HG03095 (cell line): ENCODE measurements around the gene RAB11FIP3.
"Not testable (repeated sequence)": the region's sequence is repeated elsewhere in the genome, so short reads cannot be mapped to it uniquely, and the experiment has no call there.

Experiments
- ATAC-seq: cut with Tn5 transposase; IDR thresholded peaks from one replicate; pipeline ENCODE4 v1.9.1; 2021; ENCODE audit warnings: moderate library complexity; ENCODE audit not compliant: unreplicated experiment

RAB11FIP3 gene, protein sequence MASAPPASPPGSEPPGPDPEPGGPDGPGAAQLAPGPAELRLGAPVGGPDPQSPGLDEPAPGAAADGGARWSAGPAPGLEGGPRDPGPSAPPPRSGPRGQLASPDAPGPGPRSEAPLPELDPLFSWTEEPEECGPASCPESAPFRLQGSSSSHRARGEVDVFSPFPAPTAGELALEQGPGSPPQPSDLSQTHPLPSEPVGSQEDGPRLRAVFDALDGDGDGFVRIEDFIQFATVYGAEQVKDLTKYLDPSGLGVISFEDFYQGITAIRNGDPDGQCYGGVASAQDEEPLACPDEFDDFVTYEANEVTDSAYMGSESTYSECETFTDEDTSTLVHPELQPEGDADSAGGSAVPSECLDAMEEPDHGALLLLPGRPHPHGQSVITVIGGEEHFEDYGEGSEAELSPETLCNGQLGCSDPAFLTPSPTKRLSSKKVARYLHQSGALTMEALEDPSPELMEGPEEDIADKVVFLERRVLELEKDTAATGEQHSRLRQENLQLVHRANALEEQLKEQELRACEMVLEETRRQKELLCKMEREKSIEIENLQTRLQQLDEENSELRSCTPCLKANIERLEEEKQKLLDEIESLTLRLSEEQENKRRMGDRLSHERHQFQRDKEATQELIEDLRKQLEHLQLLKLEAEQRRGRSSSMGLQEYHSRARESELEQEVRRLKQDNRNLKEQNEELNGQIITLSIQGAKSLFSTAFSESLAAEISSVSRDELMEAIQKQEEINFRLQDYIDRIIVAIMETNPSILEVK

DNA sequence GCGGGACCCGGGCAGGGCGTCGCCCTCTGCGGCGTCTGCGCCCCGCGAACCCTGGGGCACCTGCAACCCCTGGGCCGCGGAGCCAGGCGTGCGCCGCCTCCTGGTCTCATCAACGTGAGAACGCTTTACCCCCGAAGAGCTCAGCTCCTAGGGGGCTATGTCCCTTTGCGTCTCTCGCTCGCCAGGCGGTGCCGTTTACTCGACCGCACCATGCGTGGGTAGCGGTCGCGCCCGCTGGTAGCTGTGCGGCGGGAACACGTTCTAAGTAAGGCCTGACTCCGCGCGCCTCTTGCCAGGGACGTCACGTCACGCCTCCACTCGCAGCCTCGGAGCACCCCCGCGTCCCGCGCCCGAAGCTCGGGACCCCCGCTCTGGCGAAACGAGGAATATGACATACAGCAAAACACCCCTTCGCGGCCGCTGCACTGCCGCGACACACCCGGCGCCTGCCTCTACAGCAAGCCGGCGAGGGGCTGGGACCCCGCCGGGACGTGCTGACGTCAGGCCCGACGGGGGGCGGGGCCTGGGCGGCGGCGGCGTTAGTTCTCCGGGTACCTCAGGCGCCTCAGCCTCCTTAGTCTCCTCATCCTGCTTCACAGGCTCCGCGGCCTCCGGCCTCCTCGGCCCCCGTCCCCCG, at the start of gene RAB11FIP3:
Gene RAB11FIP3, plus strand, starts transcription at position 568 of the 637 bp plus-strand sequence. CDS start 358 bp downstream, outside the sequence.
- peak; percentile 79 for ATAC-seq

DNA sequence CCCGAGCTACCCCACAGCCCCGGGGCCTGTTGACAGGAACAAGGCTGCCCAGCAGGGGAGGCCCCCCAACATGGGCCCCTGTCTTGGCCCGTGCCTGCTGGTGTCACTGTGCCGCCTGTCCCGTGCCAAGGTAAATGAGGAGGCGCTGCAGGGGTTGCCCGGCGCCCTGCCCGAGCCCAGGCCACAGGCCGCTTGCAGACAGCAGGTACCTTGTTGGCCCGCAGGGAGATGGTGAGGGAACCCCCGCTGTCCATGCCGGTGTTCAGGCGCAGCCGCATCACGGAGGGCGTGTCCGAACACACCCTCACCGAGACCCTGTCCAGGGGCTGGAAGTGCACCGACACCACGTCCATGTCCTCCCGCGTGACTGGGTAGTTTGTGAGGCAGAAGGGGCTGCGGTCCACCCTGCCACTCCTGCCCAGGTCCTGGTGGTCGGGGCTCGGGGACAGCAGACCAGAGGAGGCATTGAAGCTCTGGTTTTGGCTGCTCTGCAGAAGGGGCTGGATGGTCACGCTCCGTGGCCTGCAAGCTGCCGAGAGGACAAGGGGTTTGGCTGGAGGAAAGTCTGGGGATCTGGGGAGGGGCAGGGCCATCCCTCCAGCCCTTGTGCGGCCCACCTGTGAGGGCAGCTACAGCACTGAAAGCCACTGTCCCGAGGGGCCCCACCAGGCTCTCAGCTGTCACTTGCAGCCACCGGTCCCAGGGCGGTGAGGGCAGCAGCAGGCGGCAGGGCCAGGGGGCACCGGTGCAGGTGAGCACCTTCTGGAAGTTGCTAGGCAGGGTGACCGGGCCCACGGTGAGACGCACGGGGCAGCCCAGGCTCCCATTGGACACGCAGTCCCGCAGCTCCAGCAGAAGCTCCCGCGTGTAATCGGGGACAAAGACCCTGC, 49.3 kb upstream of the RAB11FIP3 start:
- no peak for ATAC-seq

DNA sequence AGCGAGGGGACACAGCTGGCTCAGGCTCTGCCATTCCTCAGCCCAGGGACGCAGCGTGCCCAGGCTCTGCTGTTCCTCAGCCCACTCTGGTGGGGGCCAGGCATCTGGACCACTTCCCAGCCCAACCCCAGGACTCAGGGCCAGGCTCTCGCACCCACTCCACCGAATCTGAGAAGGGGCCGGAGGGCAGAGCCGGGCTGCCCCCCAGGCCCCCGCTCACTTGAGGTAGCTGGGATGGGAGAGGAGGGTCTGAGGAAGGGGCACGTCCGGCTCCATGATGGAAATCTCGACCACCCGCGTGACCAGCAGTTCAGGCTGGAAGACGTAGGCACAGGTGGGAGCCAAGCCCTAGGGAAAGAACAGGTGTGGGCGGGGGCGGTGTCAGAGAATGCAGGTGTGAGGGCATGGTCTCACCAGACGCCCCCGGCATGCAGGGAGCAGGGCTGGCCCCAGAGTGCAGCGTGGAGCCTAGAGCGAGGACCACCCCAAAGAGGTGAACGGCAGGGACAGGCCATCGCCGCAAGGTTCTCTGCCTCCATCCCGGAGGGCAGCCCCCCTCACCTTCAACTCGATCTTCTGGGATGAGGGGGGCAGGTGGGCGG, 48.5 kb upstream of the RAB11FIP3 start:
- ATAC-seq = no peak

DNA sequence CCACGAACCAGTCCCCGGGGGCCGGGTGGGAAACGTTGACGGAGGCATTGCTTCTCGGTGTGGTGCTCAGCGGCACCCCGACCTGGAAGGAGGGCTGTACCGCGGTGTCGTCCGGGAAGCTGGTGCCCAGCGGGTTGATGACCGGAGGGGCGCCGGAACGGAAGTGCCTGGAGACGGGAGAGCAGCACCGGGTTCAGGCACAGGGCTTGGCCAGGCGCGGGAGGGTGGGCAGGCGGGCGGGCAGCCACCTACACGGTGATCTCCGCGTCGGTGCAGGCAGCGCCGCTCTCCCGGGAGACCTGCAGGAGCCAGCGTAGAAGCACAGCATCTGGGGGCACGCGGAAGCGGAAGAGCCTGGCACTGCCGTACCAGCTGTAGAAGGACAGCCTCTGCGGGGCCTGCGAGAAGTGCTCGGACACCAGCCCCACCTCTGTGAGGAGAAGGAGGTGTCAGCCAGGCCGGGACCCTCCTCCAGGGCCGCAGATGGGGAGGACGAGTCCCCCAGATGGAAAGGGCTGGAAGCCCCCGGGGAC, 48.0 kb upstream of the RAB11FIP3 start:
- ATAC-seq = no peak

DNA sequence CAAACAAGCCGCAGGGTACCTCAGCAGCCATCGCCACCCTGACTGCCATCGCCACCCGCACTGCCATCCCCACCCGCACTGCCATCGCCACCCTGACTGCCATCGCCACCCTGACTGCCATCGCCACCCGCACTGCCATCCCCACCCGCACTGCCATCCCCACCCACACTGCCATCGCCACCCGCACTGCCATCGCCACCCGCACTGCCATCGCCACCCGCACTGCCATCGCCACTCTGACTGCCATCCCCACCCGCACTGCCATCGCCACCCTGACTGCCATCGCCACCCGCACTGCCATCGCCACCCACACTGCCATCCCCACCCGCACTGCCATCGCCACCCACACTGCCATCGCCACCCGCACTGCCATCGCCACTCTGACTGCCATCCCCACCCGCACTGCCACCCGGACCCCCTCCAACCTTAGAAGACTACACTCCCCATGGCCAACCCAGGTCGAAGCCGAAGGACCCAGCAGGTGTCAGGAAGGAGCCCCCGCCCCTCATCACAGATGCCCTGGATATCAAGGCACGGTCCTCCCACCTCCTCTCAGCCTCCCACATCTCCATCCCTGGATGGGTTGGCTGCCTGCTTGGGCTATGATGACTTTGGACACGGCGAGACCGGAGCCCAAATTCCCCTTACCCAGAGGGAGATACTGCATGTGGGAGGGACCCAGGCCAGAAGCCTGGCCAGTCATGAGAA, 47.2 kb upstream of the RAB11FIP3 start:
- ATAC-seq = not testable (repeated sequence)

DNA sequence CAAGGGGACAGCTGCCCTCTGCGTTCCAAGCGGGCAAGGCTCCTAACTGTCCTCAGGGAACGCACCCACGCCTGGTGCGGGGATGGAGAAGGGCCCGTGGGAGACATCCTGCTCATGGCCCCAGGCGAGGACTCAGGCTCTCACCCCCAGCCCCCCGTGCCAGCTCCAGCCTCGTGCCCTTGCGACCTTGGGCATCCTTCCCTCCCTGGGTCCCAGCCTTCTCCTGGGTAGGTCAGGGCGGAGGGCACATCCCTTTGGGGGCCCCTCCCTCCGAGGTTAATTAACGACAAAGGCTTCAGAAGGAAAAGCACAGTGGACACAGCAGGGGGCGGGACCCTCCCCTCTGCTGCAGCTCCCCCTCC, 46.6 kb upstream of the RAB11FIP3 start:
- no peak for ATAC-seq

DNA sequence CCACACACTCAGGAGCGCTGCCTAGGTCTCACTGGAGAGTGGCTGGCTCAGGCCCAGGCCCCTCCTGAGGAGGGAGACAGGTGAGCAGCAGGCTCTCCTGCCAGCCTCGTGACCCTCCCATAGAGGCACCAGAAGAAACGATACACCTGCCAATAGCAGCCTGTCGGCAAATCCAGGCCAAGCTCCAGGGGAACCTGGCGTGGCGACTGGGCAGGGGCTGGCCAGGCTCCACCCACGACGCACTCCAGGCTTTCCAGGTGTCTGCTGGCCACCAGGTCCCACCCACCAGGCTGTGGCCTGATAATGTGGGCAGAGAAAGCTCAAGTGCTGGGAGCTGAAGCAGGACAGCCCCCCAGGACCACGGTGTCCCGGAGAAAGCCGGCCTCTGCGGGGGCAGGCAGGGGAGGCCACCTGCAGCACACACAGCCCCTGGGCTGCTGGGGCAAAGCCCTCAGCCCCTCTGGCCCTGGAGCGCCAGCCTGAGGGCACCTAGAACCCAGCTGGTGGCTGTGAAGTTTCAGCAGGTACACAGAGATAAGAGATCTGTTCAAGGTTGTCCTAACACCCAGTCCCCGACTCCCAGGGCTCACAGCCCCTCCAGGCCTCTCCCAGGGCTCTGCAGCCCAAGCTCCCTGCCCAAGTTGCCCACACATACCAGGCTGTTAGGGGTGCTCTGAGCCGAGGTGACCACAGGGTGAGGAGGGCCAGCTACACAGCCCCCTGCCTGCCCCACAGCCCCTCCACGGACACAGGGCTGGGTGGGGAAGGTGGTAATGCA, 46.1 kb upstream of the RAB11FIP3 start:
- ATAC-seq = no peak

DNA sequence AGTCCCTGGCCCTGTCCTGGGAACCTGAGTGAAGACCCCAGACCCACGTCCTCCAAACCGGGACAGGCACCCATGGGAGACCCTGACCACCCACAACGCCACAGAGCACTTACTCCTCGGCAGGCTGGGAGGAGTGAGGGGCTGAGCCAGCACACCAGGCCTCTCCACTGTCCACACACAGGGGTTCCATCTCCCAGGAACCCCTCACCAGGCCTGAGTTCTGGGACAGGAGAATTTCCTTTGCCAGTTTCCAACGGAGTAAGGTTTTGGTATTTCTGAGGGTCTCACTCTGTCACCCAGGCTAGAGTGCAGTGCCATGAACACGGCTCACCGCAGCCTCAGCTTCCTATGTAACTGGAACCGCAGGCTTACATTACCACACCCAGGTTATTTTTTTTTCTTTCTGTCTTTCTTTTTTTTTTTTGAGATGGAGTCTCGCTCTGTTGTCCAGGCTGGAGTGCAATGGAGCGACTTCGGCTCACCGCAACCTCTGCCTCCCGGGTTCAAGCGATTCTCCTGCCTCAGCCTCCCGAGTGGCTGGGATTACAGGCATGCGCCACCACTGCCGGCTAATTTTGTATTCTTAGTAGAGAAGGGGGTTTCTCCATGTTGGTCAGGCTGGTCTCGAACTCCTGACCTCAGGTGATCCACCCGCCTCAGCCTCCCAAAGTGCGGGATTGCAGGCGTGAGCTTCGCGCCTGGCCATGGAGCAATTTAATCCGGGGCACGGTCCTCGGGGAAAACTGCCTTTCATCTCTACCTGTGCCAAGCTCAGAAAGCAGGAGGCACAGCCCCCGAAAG, 45.3 kb upstream of the RAB11FIP3 start:
- ATAC-seq = no peak

DNA sequence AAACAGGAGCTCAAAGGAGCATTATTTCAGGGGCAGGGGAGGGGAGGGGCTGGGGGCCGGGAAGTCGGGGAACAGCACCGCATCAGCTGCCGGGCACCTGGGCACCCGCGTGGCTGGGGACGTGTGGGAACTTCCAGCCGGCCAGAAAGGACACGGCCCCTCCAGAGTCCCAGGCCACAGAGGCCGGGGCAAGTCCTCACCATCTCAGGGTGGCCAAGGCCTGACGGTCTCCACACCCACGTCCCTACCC, 44.8 kb upstream of the RAB11FIP3 start:
- ATAC-seq = no peak

DNA sequence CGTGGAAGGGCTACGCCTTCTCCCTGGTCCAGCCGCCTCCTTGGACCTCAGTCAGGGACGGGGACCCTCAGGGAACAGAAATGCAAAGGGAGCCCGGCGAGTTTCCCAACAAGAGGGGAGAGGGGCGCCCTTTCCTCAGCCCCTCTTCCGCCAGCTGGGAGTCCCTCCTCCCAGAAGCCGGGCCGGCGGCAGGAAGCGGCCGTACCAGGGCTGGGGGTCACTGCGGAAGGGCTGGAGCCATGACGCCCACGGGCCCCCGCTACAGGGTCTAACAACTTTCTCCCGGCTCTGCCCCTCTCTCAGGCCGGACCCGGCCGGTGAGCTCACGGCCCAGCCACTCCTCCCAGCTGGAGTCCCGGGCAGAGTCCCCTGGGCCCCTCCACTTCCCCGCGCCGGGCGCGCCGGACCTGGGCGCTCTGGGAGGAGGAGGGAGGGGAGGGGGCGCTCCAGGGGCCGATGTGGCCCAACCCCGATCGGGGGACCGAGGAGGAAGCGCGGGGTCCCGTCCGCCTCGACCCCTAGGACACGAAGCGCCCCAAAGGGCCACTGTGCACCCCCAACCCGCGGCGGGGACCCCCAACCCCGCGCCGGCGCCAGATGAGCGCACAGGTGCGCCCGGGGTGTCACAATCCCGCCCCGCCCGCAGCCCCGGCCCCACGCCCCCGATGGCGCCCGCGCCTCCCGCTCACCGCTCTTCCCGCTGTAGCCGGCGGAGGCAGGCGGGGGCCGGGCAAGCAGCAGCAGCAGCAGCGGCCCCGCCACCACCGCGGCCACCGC, 44.2 kb upstream of the RAB11FIP3 start:
- ATAC-seq = peak; percentile 8

DNA sequence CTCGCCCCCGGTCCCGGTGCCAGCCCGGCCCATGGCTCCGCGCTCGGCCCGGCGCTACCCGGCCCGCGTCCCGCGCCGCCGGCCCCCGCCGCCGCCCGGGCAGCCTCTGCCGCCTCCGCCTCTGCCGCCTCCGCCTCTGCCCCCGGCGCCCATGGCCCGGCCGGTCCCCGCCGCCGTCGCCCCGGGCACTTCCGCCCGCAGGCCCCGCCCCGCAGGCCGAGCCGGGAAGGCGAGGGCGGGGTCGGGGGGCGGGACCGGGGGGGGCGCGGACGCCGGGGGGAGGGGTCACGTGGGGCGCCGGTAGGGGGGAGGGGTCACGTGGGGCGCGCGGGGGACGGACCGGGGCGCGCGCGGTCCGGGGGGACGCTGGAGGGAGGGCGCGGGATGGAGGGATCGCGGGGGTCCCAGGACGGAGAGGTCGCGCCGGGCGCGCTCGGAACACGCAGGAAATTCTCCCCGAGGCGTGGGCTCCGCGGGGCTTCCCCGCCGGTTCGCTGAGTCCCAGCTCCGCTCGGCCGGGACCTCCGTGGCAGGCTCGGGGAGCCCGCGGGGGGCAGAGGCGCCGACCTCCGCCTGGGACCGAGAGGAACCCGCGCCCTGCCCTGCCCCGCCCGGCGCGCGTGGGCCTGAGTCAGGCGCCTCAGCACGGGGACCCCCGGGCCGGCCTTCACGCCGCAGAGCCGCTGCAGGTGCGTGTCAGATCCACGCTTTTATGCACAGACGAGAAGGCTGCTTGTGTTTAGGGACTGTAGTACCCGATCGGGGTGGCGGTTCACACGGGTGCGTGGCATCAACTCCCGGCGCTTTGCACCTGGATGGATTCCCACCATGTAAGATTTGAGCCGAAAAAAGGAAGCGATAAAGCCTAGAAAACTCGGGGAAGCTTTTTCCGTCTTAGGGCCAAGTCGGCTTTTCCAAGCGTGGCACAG, 43.4 kb upstream of the RAB11FIP3 start, which contains the start of gene PGAP6:
Gene PGAP6, minus strand, starts transcription at position 190 of the 929 bp plus-strand sequence. Its CDS starts 157 bp downstream, at position 33.
- peak; percentile 39 for ATAC-seq

DNA sequence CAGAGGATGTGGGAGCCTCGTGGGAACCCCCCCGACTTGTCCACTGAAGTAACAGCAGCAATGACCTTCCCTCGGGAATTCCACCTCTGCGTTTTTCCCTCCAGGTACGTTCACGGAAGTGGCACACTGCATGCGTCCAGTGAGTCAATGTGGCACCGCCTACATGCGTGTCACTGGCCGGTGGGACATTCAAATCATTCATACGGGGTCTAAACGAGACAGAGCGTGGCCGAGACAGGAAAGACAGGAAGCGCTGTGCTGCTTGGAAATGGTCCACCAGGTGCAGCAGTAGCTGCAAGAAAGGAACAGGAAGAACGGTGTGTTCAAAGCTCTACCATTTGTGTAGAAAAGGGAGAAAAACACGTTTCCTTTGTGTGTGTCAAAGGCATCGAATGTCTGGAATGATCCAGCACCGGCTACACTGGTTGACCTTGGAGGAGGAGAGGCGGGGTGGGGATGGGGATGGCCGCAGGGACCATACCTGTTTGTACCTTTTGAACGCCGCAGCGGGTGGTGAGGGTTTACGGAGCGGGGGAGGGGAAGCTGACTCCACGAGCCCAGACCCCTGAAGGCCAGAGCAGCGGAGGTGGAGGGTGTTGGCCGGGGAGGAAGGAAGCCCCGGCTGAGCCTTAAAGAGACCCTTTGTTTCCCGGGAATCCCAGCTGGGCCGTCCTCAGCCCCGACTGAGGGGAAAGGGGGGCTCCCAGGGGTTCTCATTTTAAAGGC, 42.0 kb upstream of the RAB11FIP3 start:
- ATAC-seq = no peak

DNA sequence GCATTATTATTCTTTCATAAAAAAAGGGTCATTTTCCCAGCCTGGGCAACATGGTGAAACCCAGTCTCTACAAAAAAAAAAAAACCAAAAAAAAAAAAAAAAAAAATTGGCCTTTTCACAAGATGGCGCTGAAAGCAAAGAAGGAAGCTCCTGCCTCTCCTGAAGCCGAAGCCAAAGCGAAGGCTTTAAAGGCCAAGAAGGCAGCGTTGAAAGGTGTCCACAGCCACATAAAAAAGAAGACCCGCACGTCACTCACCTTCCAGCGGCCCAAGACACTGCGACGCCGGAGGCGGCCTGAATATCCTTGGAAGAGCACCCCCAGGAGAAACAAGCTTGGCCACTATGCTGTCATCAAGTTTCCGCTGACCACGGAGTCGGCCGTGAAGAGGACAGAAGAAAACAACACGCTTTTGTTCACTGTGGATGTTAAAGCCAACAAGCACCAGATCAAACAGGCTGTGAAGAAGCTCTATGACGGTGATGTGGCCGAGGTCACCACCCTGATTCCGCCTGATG, 38.8 kb upstream of the RAB11FIP3 start:
- ATAC-seq = no peak

DNA sequence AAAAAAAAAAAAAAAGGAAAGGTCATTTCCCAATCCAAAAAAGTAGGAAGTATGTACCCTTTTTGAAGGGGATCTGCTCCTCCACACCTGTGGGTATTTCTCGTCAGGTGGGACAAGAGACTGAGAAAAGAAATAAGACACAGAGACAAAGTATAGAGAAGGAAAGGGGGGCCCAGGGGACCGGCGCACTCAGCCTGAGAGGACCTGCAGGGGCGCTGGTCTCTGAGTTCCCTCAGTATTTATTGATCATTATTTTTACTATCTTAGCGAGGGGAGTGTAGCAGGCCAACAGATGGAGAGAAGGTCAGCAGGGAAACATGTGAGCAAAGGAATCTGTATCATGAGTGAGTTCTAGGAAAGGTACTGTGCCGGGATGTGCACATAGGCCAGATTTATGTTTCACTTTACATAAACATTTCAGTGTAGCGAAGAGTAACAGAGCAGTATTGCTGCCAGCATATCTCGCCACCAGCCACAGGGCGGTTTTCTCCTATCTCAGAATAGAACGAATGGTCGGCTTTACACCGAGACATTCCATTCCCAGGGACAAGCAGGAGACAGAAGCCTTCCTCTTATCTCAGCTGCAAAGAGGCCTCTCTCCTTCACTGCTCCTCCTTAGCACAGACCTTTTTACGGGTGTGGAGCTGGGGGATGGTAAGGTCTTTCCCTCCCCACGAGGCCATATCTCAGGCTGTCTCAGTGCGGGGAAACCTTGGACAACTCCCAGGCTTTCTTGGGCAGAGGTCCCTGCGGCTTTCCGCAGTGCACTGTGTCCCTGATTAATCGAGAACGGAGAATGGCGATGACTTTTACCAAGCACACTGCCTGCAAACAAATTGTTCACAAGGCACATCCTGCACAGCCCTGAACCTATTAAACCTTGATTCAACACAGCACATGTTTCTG, 37.4 kb upstream of the RAB11FIP3 start:
- ATAC-seq = not testable (repeated sequence)
